GM13976 (cell line): ENCODE measurements around the gene LDHB.
"Not testable (repeated sequence)": the region's sequence is repeated elsewhere in the genome, so short reads cannot be mapped to it uniquely, and the experiment has no call there.

Source experiments
- DNase-seq: peaks from one replicate; pipeline ENCODE4 v3.0.0; 2012; ENCODE audit warnings: low spot score
- in situ Hi-C: fragments of 300-500 bp; cut with MboI; formaldehyde crosslinking; loops from one replicate; pipeline ENCODE4 v1.12.0; 2022; ENCODE audit warnings: low sequenced_read_pairs, mixed read lengths, inconsistent platforms; ENCODE audit not compliant: unreplicated experiment
- TF ChIP-seq, protein P1 (sequence below): IDR thresholded peaks from 2 replicates; pipeline ENCODE4 v1.5.1; 2012; ENCODE audit warnings: borderline replicate concordance, mild to moderate bottlenecking; ENCODE audit not compliant: insufficient read depth; ENCODE audit errors: extremely low read depth, missing control alignments, control extremely low read depth

LDHB gene

GRCh38 chr12:21677204-21677603 lies 19.6 kb upstream of the LDHB start:
- TF ChIP-seq, protein P1, sequence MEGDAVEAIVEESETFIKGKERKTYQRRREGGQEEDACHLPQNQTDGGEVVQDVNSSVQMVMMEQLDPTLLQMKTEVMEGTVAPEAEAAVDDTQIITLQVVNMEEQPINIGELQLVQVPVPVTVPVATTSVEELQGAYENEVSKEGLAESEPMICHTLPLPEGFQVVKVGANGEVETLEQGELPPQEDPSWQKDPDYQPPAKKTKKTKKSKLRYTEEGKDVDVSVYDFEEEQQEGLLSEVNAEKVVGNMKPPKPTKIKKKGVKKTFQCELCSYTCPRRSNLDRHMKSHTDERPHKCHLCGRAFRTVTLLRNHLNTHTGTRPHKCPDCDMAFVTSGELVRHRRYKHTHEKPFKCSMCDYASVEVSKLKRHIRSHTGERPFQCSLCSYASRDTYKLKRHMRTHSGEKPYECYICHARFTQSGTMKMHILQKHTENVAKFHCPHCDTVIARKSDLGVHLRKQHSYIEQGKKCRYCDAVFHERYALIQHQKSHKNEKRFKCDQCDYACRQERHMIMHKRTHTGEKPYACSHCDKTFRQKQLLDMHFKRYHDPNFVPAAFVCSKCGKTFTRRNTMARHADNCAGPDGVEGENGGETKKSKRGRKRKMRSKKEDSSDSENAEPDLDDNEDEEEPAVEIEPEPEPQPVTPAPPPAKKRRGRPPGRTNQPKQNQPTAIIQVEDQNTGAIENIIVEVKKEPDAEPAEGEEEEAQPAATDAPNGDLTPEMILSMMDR: no peak
- in situ Hi-C loops: loop anchor here (25.0 kb wide), 2 partner anchors 365 to 785 kb away; no protein-coding TSS in a partner anchor

DNA sequence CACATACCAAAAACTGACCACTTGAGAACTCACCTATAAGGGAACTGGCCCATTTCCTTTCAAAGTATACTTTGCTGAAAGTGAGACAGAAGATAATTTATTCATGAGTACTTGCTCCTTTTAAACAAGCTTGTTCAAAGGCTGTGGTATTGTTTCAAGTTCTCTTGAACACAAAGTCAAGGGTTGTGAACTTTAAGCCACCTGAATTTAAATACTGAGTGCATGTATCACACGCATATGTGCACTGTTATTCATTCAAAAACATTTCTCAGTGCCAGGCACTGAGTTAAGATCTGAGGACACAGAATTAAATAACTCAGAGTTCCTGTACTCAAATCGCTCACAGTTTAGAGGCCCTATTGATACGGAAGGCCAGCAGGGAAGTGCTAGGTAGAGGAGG lies 19.1 kb upstream of the LDHB start:
- TF ChIP-seq, protein P1: no peak
- in situ Hi-C loops: loop anchor here (25.0 kb wide), 2 partner anchors 364 to 786 kb away; no protein-coding TSS in a partner anchor
- no peak for DNase-seq

More at GRCh38 chr12:21677204-21677603, 19.6 kb upstream of the LDHB start:
- no peak for DNase-seq

GRCh38 chr12:21675641-21676040 lies 18.0 kb upstream of the LDHB start:
- TF ChIP-seq, protein P1: no peak
- in situ Hi-C loops: loop anchor here (25.0 kb wide), 2 partner anchors 363 to 787 kb away; no protein-coding TSS in a partner anchor
- DNase-seq: no peak

- no peak for DNase-seq
- TF ChIP-seq, protein P1: no peak
- in situ Hi-C loops: loop anchor here (25.0 kb wide), 2 partner anchors 363 to 787 kb away; no protein-coding TSS in a partner anchor
These were observed 17.5 kb upstream of the LDHB start for GRCh38 chr12:21675096-21675495.

DNA sequence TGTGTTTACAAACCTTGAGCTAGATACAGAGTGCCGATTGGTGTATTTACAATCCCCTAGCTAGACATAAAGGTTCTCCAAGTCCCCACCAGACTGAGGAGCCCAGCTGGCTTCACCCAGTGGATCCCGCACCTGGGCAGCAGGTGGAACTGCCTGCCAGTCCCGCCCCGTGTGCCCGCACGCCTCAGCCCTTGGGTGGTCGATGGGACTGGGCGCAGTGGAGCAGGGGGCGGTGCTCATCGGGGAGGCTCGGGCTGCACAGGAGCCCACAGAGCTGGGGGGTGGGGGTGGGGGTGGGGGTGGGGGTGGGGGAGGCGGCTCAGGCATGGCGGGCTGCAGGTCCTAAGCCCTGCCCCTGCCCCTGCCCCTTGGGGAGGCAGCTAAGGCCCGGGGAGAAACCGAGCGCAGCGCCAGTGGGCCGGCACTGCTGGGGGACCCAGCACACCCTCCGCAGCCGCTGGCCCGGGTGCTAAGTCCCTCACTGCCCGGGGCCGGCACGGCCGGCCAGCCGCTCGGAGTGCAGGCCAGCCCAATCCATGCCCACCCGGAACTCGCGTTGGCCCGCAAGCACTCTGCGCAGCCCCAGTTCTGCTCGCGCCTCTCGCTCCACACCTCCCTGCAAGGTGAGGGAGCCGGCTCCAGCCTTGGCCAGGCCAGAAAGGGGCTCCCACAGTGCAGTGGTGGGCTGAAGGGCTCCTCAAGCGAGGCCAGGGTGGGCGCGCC lies 16.3 kb upstream of the LDHB start:
- DNase-seq, in situ Hi-C loops: not testable (repeated sequence)

DNA sequence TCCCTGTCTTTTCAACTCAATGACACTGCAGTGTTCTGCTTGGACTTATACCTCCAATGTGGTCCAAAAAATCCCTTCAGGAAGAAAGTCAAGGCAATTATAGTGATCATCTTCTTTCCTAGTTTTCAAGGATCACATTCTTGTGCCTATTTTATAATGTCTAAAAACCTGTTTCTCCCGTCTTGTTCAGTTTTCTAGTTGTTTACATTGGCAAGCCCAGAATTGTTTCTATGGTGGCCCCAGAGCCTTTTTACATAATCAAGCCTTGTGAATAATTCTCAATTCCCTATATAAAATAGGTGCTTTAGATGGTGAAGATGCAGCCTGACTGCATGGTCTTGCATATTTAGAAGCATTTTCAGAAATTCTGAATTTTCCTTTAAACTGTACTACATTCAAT lies 14.5 kb upstream of the LDHB start:
- TF ChIP-seq, protein P1: no peak
- in situ Hi-C loops: no loop called here
- no peak for DNase-seq

GRCh38 chr12:21666722-21667121 lies 9.1 kb upstream of the LDHB start:
- DNase-seq: no peak
- TF ChIP-seq, protein P1: no peak
- in situ Hi-C loops: no loop called here
